Endothelial cell of umbilical vein (primary cell): Measurements from ENCODE around the gene DARS1. TPM values are rescaled to one million over a fixed set of nuclear protein-coding genes. Genes with fewer than 3 reads are reported as not detected.

ENCODE experiments used
- BruUV-seq: library from RNA; stranded (reverse); fragments of 400-500 nt; replicated peaks from 2 replicates; lab custom pipeline; 2021; lab: Mats Ljungman, UMichigan
- CTCF ChIA-PET: fragments of 300-600, 350-600 bp; sonication (Branson Sonifier 250); formaldehyde crosslinking; loops from one replicate; lab custom pipeline; 2021; ENCODE audit warnings: antibody characterized with exemption, inconsistent platforms; lab: Charles Lee
- POLR2A ChIA-PET: fragments of 300-600, 350-600 bp; sonication (Branson Sonifier 250); formaldehyde crosslinking; loops from one replicate; lab custom pipeline; 2021; ENCODE audit warnings: antibody characterized with exemption, inconsistent platforms; lab: Charles Lee
- DNase-seq: peaks from one replicate; pipeline ENCODE4 v3.0.0-alpha.2; 2011; ENCODE audit warnings: low read depth, low spot score
- FAIRE-seq: peaks from 2 replicates; lab custom pipeline; 2011; peaks lifted over from hg19 to GRCh38; lab: Jason Lieb, UNC
- H2AFZ ChIP-seq: 2 replicates; pipeline ENCODE4 v1.6.0; 2012; ENCODE audit warnings: low read depth, low read length, control low read depth, inconsistent platforms
- H3K27ac ChIP-seq: 2 replicates; pipeline ENCODE4 v1.5.1; 2011; ENCODE audit warnings: low read depth, mild to moderate bottlenecking, control low read depth, low read length, moderate library complexity; ENCODE audit not compliant: insufficient read depth
- H3K27me3 ChIP-seq, 2 experiments: 2 replicates each; pipeline versions ENCODE4 v1.6.0 to v1.6.1; 2011; ENCODE audit warnings: low read length in 2 of 2, mixed read lengths in 1 of 2; ENCODE audit not compliant: control insufficient read depth in 2 of 2, insufficient read depth in 2 of 2
- H3K36me3 ChIP-seq, 2 experiments: 2 replicates in 1 of 2; 3 replicates in 1 of 2; pipeline ENCODE4 v1.5.1; 2011; ENCODE audit warnings: low read length in 2 of 2, mild to moderate bottlenecking in 1 of 2, moderate library complexity in 1 of 2; ENCODE audit not compliant: control insufficient read depth in 2 of 2, insufficient read depth in 2 of 2; ENCODE audit errors: extremely low read depth in 1 of 2
- H3K4me1 ChIP-seq: 3 replicates; pipeline ENCODE4 v1.5.1; 2011; ENCODE audit warnings: mild to moderate bottlenecking, low read length; ENCODE audit not compliant: control insufficient read depth, insufficient read depth; ENCODE audit errors: extremely low read depth
- H3K4me2 ChIP-seq: 2 replicates; pipeline ENCODE4 v1.6.1; 2011; ENCODE audit warnings: low read length, control low read depth, mixed read lengths; ENCODE audit not compliant: insufficient read depth
- H3K4me3 ChIP-seq, 3 experiments: fragments of 200-600 bp in 1 of 3; sonication (generic), shearing (Covaris generic) in 1 of 3; replicated peaks in 1 of 3; 2 replicates each; pipeline ENCODE4 v1.5.1; 2011 to 2016; ENCODE audit warnings: control low read depth in 3 of 3, low read length in 3 of 3, mild to moderate bottlenecking in 2 of 3, inconsistent platforms in 1 of 3, low read depth in 1 of 3, moderate library complexity in 1 of 3; ENCODE audit not compliant: insufficient read depth in 1 of 3
- H3K79me2 ChIP-seq: 2 replicates; pipeline ENCODE4 v1.6.0; 2012; ENCODE audit warnings: low read length, inconsistent platforms; ENCODE audit not compliant: control insufficient read depth, insufficient read depth
- H3K9ac ChIP-seq: replicated peaks from 2 replicates; pipeline ENCODE3; 2011; ENCODE audit warnings: low read length, control low read depth; ENCODE audit not compliant: insufficient read depth; ENCODE audit errors: extremely low read depth
- H3K9me1 ChIP-seq: replicated peaks from 3 replicates; pipeline ENCODE4 v1.6.0; 2011; ENCODE audit warnings: mild to moderate bottlenecking, low read length; ENCODE audit not compliant: control insufficient read depth, insufficient read depth; ENCODE audit errors: extremely low read depth
- H3K9me3 ChIP-seq: replicated peaks from 2 replicates; pipeline ENCODE4 v1.5.1; 2012; ENCODE audit warnings: low read length, inconsistent platforms; ENCODE audit not compliant: control insufficient read depth, insufficient read depth
- H4K20me1 ChIP-seq: replicated peaks from 2 replicates; pipeline ENCODE3; 2011; ENCODE audit warnings: mild to moderate bottlenecking, low read length; ENCODE audit not compliant: control insufficient read depth, insufficient read depth; ENCODE audit errors: extremely low read depth
- EZH2 ChIP-seq: IDR thresholded peaks from 2 replicates; pipeline ENCODE4 v1.6.1; 2012; ENCODE audit warnings: borderline replicate concordance, low read depth, mild to moderate bottlenecking, moderate library complexity, low read length, inconsistent platforms; ENCODE audit not compliant: severe bottlenecking
- FOS ChIP-seq: IDR thresholded peaks from 2 replicates; pipeline ENCODE4 v1.6.1; 2011; ENCODE audit warnings: mild to moderate bottlenecking, low read length, moderate library complexity, borderline replicate concordance; ENCODE audit not compliant: insufficient read depth
- GATA2 ChIP-seq: IDR thresholded peaks from 2 replicates; pipeline ENCODE4 v1.7.0; 2011; ENCODE audit warnings: low read depth, mild to moderate bottlenecking, moderate library complexity, mixed read lengths, low read length; ENCODE audit not compliant: insufficient read length, insufficient read depth
- JUN ChIP-seq: IDR thresholded peaks from 2 replicates; pipeline ENCODE4 v1.6.1; 2011; ENCODE audit warnings: borderline replicate concordance, low read depth; ENCODE audit not compliant: insufficient read length, insufficient read depth
- MYC ChIP-seq: IDR thresholded peaks from one replicate; pipeline ENCODE4 v1.6.1; 2011; ENCODE audit warnings: mild to moderate bottlenecking, low read depth, low read length
- POLR2A ChIP-seq: IDR thresholded peaks from 2 replicates; pipeline ENCODE4 v1.6.1; 2012; ENCODE audit warnings: low read depth, mild to moderate bottlenecking, control low read depth, low read length
- POLR2AphosphoS5 ChIP-seq: IDR thresholded peaks from 2 replicates; pipeline ENCODE4 v1.6.1; 2012; ENCODE audit warnings: low read depth, mild to moderate bottlenecking, control low read depth, low read length, moderate library complexity; ENCODE audit not compliant: insufficient read depth
- dilution Hi-C: fragments of 300-500 bp; cut with MboI; formaldehyde crosslinking; loops from one replicate; pipeline ENCODE4 v1.15.0; 2019; ENCODE audit warnings: low sequenced_read_pairs; ENCODE audit not compliant: extremely low pct_ligation_motif_present
- intact Hi-C: fragments of 100-400 bp; cut with micrococcal nuclease; formaldehyde crosslinking; loops from one replicate; pipeline ENCODE4 v1.10.0; 2022
- polyA plus RNA-seq, 4 experiments: library from polyadenylated mRNA; depleted of rRNA in 3 of 4; stranded (reverse) in 3 of 4; unstranded in 1 of 4; fragments of >200 nt; gene quantifications; 2 replicates each; pipeline versions ENCODE4 v1.2.1 to v1.2.3, GENCODE V29; 2011 to 2012; ENCODE audit warnings: missing spikeins in 1 of 4
- total RNA-seq: library from RNA; stranded (reverse); gene quantifications from 2 replicates; pipeline ENCODE4 v1.2.3, GENCODE V29; 2021
- TF ChIP-seq, protein P1 (sequence below), 2 donors: IDR thresholded peaks; 1 replicate in 1 of 2; 2 replicates in 1 of 2; pipeline ENCODE4 v1.5.1; 2011; ENCODE audit warnings: low read length in 2 of 2, mild to moderate bottlenecking in 2 of 2, moderate library complexity in 2 of 2, control low read depth in 1 of 2, inconsistent platforms in 1 of 2, low read depth in 1 of 2; ENCODE audit not compliant: insufficient read depth in 1 of 2; ENCODE audit errors: extremely low read depth in 1 of 2
- TF ChIP-seq, protein P2 (sequence below): IDR thresholded peaks from 2 replicates; pipeline ENCODE4 v1.6.1; 2011; ENCODE audit not compliant: insufficient read depth, insufficient read length

DARS1 gene
- total and polyA plus RNA-seq, 2 donors (not counting 3 experiments of a cell fraction or from before 2014, with no cell fraction given): 20.9 to 41.5 TPM

DNA sequence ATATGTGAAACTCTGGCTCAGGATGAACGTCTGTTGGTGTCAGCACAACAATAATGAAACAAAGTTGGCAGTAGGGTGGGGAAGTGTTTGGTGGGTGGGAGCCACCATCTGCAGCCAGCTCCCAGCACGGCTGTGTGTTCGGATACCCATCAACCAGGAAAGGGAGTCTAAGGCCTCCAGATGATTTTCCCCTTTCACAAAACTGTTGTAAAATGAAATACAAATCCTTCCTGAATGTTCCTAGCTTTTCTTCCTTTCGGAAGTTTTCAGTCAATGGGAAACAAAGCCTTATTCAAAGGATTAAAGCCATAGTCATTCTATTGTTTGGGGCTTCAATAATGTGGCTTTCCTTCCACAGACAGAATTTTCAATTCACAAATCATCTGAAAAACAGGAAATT is 14.5 kb upstream of the DARS1 start:
- H3K4me2 ChIP-seq: no peak overlapping the region
- no TSS peak for BruUV-seq
- intact Hi-C loops (loop anchor here (1.0 to 2.0 kb wide), 2 partner anchors 13 to 14 kb away; no protein-coding TSS in a partner anchor), dilution Hi-C loops (no loop called here)
- no peak overlapping the region for H3K27ac ChIP-seq
- peak; percentile 68 for FAIRE-seq
- no peak overlapping the region for H2AFZ ChIP-seq
- H3K36me3 ChIP-seq: no peaks in the 10 kb centered on the region
- ChIA-PET POLR2A (no interaction called here), CTCF (no interaction called here)
- H4K20me1 ChIP-seq: no peaks in the 10 kb centered on the region
- DNase-seq: peak; percentile 32
- no peak overlapping the region for H3K4me3 ChIP-seq
- no peak overlapping the region for H3K9ac ChIP-seq
- no peaks in the 10 kb centered on the region for H3K79me2 ChIP-seq
- TF ChIP-seq, protein P1, sequence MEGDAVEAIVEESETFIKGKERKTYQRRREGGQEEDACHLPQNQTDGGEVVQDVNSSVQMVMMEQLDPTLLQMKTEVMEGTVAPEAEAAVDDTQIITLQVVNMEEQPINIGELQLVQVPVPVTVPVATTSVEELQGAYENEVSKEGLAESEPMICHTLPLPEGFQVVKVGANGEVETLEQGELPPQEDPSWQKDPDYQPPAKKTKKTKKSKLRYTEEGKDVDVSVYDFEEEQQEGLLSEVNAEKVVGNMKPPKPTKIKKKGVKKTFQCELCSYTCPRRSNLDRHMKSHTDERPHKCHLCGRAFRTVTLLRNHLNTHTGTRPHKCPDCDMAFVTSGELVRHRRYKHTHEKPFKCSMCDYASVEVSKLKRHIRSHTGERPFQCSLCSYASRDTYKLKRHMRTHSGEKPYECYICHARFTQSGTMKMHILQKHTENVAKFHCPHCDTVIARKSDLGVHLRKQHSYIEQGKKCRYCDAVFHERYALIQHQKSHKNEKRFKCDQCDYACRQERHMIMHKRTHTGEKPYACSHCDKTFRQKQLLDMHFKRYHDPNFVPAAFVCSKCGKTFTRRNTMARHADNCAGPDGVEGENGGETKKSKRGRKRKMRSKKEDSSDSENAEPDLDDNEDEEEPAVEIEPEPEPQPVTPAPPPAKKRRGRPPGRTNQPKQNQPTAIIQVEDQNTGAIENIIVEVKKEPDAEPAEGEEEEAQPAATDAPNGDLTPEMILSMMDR (IDR thresholded peaks at IDR 0.05; ENCODE audit: extremely low read depth in 1 of 2, insufficient read depth in 1 of 2, low read depth in 1 of 2, low read length in 2 of 2): no peak
- TF ChIP-seq, protein P2, sequence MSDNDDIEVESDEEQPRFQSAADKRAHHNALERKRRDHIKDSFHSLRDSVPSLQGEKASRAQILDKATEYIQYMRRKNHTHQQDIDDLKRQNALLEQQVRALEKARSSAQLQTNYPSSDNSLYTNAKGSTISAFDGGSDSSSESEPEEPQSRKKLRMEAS: no peak
- TF ChIP-seq POLR2A: no peak
- no peak for TF ChIP-seq POLR2AphosphoS5
- TF ChIP-seq JUN: no peak
- no peak for TF ChIP-seq MYC
- TF ChIP-seq GATA2: no peak
- TF ChIP-seq EZH2: no peak
- TF ChIP-seq FOS: no peak
- H3K9me1 ChIP-seq: no peaks in the 10 kb centered on the region
- peaks cover 6% of the 10 kb centered on the region for H3K4me1 ChIP-seq
- H3K27me3 ChIP-seq: peaks cover 0 to 2% of the 10 kb centered on the region in 2 experiments
- H3K9me3 ChIP-seq: no peaks in the 10 kb centered on the region
